Activated CD8-positive, alpha-beta memory T cell treated with anti-CD3 and anti-CD28 coated beads for 1 hour (primary cell): ENCODE measurements around the gene PSMC3IP.
"Not testable (repeated sequence)": the region's sequence is repeated elsewhere in the genome, so short reads cannot be mapped to it uniquely, and the experiment has no call there.

Experiments used
- DNase-seq, 2 donors: peaks; one replicate each; pipeline ENCODE4 v3.0.0-alpha.2; 2020; ENCODE audit warnings: low read depth in 1 of 2; ENCODE audit errors: extremely low read depth in 1 of 2

The PSMC3IP gene

GRCh38 chr17:42541041-42541833 is 36.3 kb downstream of the PSMC3IP start:
- no peak for DNase-seq

DNA sequence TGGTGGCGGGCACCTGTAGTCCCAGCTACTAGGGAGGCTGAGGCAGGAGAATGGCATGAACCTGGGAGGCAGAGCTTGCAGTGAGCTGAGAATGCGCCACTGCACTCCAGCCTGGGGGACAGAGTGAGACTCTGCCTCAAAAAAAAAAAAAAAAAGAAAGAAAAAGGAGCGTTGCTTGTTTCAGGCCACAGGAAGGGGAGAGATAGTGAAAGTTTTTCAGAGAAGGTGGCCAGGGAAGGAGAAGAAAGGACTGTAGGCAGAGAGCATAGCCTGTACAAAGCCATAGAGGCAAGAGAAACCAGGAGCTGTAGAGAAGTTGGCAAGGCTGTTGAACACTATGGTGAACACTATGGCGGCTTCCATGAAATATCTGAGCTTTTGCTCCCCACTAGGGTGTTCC is 37.0 kb downstream of the PSMC3IP start:
- not testable (repeated sequence) for DNase-seq

DNA sequence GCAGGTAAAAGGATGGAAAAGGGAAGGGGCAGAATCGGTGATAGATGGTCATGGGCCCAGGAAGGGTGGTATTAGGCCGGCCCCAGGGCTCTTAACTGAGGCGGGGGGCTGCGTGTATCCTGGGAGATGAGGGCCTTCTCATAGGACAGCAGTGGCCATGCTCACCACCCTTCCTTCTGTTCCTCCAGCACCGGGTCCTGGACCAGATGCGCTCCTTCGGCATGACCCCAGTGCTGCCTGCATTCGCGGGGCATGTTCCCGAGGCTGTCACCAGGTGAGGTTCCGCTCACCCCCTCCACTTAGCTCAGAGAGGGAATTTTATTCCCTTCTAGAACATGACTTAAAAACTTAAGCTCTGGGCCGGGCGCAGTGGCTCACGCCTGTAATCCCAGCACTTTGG is 39.0 kb downstream of the PSMC3IP start:
- no peak for DNase-seq

DNA sequence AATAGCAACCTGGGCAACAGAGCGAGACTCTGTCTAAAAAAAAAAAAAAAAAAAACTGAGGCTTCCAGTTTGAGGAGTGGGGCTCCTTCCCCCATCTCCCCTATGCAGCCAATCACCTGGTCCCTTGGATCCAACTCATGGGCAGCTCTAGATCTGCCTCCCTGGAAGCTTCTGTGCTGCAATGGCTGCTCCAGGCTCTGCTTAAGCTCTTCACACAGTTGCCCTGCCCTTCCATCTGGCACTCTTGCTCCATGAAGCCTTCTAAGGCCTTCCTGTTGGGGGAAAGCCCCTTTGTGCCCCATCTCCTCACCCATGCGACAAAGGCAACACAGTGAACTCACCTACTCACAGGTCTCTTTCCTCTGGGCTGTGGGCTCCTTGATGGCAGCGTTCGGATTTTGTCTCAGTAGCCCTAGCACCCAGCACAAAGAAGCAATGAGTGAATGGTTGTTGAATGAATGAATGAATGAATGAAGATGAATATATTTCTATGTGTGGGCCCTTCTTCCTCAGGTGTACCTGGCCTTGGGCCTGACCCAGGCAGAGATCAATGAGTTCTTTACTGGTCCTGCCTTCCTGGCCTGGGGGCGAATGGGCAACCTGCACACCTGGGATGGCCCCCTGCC is 39.6 kb downstream of the PSMC3IP start:
- no peak for DNase-seq

GRCh38 chr17:42537156-42537805 is 40.2 kb downstream of the PSMC3IP start:
- no peak for DNase-seq

DNA sequence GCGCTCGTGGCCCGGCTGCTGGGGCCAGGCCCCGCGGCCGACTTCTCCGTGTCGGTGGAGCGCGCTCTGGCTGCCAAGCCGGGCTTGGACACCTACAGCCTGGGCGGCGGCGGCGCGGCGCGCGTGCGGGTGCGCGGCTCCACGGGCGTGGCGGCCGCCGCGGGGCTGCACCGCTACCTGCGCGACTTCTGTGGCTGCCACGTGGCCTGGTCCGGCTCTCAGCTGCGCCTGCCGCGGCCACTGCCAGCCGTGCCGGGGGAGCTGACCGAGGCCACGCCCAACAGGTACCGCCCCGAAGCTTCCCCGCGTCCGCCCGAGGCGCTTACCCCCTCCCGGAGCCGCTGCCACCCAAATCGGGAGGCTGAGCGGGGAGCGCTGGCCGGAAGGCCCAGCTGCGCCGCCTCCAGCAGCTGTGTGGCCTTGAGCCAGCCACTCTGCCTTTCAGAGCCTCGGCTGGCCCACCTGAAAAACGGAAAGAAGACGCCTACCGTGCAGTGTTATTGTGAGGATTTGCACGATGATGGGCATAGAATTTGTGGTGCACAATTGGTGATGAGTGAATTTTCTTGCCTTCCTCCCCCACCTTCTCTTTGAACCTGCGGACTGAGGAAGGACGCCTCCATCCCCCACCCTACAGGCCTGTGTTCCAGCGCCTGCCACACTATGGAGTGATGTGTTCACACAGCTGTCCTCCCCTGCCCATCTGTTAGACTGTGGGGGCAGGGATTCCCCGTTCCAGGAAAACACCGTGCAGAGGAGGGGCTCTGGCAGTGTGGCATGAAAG is 41.0 kb downstream of the PSMC3IP start:
- peak; percentile 14 to 56 for DNase-seq

GRCh38 chr17:42536048-42536371 is 41.5 kb downstream of the PSMC3IP start, which contains the start of gene NAGLU:
Gene NAGLU (plus strand): TSS chr17:42536241. CDS start chr17:42536273, 32 bp downstream.
- DNase-seq: peak; percentile 33 to 72

DNA sequence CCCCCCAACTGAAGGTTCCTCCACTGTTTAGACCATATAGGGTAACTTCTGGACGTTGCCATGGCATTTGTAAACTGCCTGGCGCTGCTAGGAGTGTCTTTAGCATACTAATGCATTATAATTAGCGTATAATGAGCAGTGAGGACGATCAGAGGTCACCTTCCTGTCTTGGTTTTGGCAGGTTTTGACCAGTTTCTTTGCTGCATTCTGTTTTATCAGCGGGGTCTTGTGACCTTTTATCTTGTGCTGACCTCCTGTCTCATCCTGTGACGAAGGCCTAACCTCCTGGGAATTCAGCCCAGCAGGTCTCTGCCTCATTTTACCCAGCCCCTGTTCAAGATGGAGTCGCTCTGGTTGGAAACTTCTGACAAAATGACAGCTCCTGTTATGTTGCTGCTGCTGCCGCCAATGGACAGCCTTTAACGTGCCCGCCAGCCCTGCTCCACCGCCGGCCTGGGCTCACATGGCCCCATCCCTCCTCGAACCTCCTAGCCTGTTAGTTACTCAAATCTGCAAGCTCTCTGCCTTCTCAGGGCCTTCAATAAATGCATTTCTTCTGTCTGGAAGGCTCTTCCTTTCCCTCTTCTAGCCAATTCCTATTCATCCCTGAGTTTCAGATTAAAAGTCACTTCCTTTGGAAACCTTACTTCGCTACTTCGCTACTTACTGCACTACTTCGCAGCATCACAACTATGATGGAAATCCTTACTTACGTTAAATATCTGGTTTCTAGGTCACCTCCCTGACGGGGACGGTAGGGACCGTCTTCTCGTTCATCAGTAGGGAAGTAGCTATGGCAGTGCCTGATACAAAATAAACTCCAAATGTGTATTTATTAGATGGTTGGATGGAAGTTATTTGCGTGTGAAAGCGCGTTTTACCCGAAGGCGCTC is 42.1 kb downstream of the PSMC3IP start:
- no peak for DNase-seq

GRCh38 chr17:42531455-42532354 is 45.8 kb downstream of the PSMC3IP start:
- DNase-seq: peak in 1 of 2 donors; percentile 38

DNA sequence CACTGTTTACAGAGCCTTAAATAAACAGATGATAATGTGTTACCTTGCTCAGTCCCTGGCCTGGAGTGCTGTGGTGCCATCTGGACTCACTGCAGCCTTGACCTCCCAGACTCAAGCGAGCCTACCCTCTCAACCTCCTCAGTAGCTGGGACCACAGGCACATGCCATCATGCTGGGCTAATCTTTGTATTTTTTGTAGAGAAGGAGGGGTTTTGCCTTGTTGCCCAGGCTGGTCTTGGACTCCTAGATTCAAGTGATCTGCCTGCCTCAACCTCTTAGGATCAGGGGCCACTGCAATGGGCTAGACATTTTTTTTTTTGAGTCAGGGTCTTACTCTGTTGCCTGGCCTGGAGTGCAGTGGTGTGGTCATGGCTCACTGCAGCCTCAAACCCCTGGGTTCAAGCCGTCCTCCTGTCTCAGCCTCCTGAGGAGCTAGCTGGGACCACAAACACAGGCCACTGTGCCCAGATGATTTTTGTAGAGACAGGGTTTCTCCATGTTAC is 46.5 kb downstream of the PSMC3IP start:
- no peak for DNase-seq

DNA sequence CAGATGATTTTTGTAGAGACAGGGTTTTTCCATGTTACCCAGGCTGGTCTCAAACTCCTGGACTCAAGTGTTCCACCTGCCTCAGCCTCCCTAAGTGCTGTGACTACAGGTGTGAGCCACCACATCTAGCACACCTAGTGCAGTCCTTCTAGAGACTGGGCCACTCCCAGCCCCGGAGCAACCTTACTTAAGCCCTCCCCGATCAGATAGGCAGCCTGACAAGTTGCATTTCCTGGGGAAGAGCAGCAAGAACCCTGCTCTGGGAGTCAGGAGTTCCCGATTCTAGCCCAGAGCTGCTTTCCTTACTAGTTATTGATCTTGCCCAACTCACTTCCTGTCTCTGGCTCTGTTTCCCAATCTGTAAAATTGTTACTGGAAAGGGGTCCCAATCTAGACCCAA is 48.5 kb downstream of the PSMC3IP start:
- DNase-seq: no peak

GRCh38 chr17:42527932-42528331 is 49.6 kb downstream of the PSMC3IP start:
- no peak for DNase-seq

DNA sequence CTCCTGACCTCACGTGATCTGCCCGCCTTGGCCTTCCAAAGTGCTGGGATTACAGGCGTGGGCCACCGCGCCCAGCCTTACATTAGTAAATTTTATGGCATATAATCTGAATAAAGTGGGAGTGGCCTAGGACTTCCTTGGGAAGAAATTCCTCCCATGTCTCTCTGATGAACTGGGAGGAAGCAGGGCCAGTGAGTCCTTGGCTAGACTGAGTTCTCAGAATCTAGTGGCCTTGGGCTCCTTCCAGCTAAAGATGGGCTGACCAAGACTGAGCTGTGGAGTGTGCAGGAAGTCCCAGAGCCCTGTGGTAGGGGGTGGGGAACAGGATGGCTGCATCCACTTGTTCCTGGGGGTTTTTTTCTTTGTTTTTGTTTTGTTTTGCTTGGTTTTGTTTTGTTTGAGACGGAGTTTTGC is 51.5 kb downstream of the PSMC3IP start:
- no peak for DNase-seq

- no peak for DNase-seq
Observed at GRCh38 chr17:42525221-42525620, 52.3 kb downstream of the PSMC3IP start.

DNA sequence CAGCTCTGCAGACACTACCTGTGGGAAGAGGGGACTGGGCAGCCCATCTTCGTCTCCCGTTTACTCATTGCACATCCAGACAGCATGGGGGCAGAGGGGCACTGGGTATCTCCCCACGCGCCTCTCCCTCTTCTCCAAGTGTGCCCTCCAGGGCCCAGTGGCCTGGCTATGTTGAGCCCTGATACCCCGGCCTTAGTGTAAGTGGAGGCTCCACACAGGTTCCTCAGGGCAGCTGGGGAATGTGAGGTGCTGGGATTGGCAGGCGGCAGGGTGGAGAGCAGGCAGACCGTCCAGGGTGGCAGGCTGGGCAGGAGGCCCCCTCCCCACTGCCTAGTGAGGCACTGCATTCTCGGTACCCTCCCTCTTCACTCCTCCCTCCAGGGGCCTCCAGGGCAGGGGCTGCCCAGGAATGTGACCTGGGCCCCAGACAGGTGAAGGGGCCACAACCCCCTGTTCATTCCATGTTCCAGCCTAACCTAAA is 54.7 kb downstream of the PSMC3IP start:
- DNase-seq: no peak
